PC-3 (cell line): ENCODE measurements around the gene MALRD1. TPM values are rescaled to one million over a fixed set of nuclear protein-coding genes. Genes with fewer than 3 reads are reported as not detected.
A peak's percentile ranks its signal among the peaks of the same experiment; 100 is the strongest.

ENCODE experiments used
- ATAC-seq: fragments of 200-7000 bp; cut with Tn5 transposase; 2 replicates; pipeline ENCODE4 v1.9.1; 2020; ENCODE audit warnings: mild to moderate bottlenecking, moderate library complexity
- BruUV-seq: library from RNA; stranded (reverse); fragments of 400-500 nt; replicated peaks from 2 replicates; lab custom pipeline; 2021; lab: Mats Ljungman, UMichigan
- CTCF ChIA-PET: fragments of 300-600 bp; sonication (Branson Sonifier 250); formaldehyde crosslinking; loops from one replicate; lab custom pipeline; 2022; ENCODE audit warnings: antibody characterized with exemption; lab: Charles Lee
- POLR2A ChIA-PET: fragments of 300-600 bp; sonication (Branson Sonifier 250); formaldehyde crosslinking; loops from one replicate; lab custom pipeline; 2022; ENCODE audit warnings: antibody characterized with exemption; ENCODE audit not compliant: unreplicated experiment; lab: Charles Lee
- DNase-seq: peaks from one replicate; pipeline ENCODE4 v3.0.0-alpha.2; 2015
- H2AFZ ChIP-seq: fragments of 300-600 bp; sonication (generic); 2 replicates; pipeline ENCODE4 v1.6.0; 2016; ENCODE audit warnings: antibody characterized with exemption, low read length
- H3F3A ChIP-seq: fragments of 300-600 bp; sonication (generic); one replicate; pipeline ENCODE4 v1.6.0; 2017; ENCODE audit warnings: antibody characterized with exemption, low read length, control low read depth, mild to moderate bottlenecking; ENCODE audit not compliant: unreplicated experiment
- H3K27ac ChIP-seq: fragments of 300-600 bp; sonication (generic); 2 replicates; pipeline ENCODE4 v1.5.1; 2016; ENCODE audit warnings: mild to moderate bottlenecking, low read length
- H3K27me3 ChIP-seq: fragments of 300-600 bp; sonication (generic); 2 replicates; pipeline ENCODE4 v1.6.1; 2016; ENCODE audit warnings: low read length, mixed read lengths
- H3K36me3 ChIP-seq: fragments of 300-600 bp; sonication (generic); 2 replicates; pipeline ENCODE4 v1.6.1; 2016; ENCODE audit warnings: low read depth, mixed run types, low read length, mixed read lengths
- H3K4me1 ChIP-seq: fragments of 300-600 bp; sonication (generic); 2 replicates; pipeline ENCODE4 v1.5.1; 2016; ENCODE audit warnings: low read length; ENCODE audit not compliant: insufficient read depth
- H3K4me2 ChIP-seq: fragments of 300-600 bp; sonication (generic); 2 replicates; pipeline ENCODE4 v1.6.0; 2016; ENCODE audit warnings: low read length
- H3K4me3 ChIP-seq: fragments of 300-600 bp; sonication (generic); 2 replicates; pipeline ENCODE4 v1.5.1; 2016; ENCODE audit warnings: mild to moderate bottlenecking, low read length, mixed read lengths
- H3K79me2 ChIP-seq: fragments of 300-600 bp; sonication (generic); 2 replicates; pipeline ENCODE4 v1.6.1; 2017; ENCODE audit warnings: low read length, mixed read lengths
- H3K9ac ChIP-seq: fragments of 300-600 bp; sonication (generic); 2 replicates; pipeline ENCODE4 v1.6.0; 2016; ENCODE audit warnings: mild to moderate bottlenecking, low read length
- H3K9me2 ChIP-seq: fragments of 300-600 bp; sonication (generic); replicated peaks from 2 replicates; pipeline ENCODE4 v1.6.1; 2016; ENCODE audit warnings: mixed run types, low read length, mixed read lengths
- H3K9me3 ChIP-seq: fragments of 300-600 bp; sonication (generic); 2 replicates; pipeline ENCODE4 v1.6.1; 2016; ENCODE audit warnings: low read length, mixed read lengths
- H4K20me1 ChIP-seq: fragments of 300-600 bp; sonication (generic); 2 replicates; pipeline ENCODE4 v1.6.1; 2016; ENCODE audit warnings: low read length, mixed read lengths
- CTCF ChIP-seq: fragments of 300-600 bp; sonication (generic); conservative IDR thresholded peaks from 2 replicates; pipeline ENCODE4 v1.5.1; 2017; ENCODE audit warnings: antibody characterized with exemption, low read depth, mild to moderate bottlenecking, low read length
- EZH2 ChIP-seq: fragments of 300-600 bp; sonication (generic); IDR thresholded peaks from one replicate; pipeline ENCODE4 v1.6.1; 2017; ENCODE audit warnings: antibody characterized with exemption, mild to moderate bottlenecking, low read length; ENCODE audit not compliant: unreplicated experiment
- EZH2phosphoT487 ChIP-seq: fragments of 300-600 bp; sonication (generic); IDR thresholded peaks from 2 replicates; pipeline ENCODE4 v1.6.1; 2018; ENCODE audit warnings: mild to moderate bottlenecking, antibody characterized with exemption, low read length, borderline replicate concordance
- intact Hi-C: fragments of 100-400 bp; cut with micrococcal nuclease; formaldehyde crosslinking; loops from 2 replicates; pipeline ENCODE4 v1.9.0; 2023
- total RNA-seq: library from RNA; depleted of rRNA; stranded (reverse); fragments of >200 nt; gene quantifications from 2 replicates; pipeline ENCODE4 v1.2.3, GENCODE V29; 2014

The MALRD1 gene
- total RNA-seq, 1 experiment from 2014 or later, result not detected

- Histone ChIP-seq H3K36me3 (no peaks in the 10 kb centered on the region), H3K9me3 (no peaks in the 10 kb centered on the region), H3K9ac (no peak overlapping the region), H3K4me2 (no peak overlapping the region), H3K4me1 (no peaks in the 10 kb centered on the region), H2AFZ (no peak overlapping the region), H3K9me2 (no peaks in the 10 kb centered on the region), H3F3A (no peaks in the 10 kb centered on the region), H3K27ac (no peak overlapping the region), H3K79me2 (no peaks in the 10 kb centered on the region), H4K20me1 (no peaks in the 10 kb centered on the region), H3K27me3 (no peaks in the 10 kb centered on the region), H3K4me3 (no peak overlapping the region)
- ChIA-PET POLR2A (no interaction called here), CTCF (no interaction called here)
- no TSS peak for BruUV-seq
- peak; percentile 5 for DNase-seq
- intact Hi-C loops, result no loop called here
- no peak for ATAC-seq
- TF ChIP-seq EZH2, result no peak
- TF ChIP-seq EZH2phosphoT487, result no peak
- no peak for TF ChIP-seq CTCF
Observed at GRCh38 chr10:19659920-19660655, 611.5 kb downstream of the MALRD1 start.

- CTCF ChIA-PET, result no interaction called here
Observed at GRCh38 chr10:19663344-19663743, 614.7 kb downstream of the MALRD1 start.

More at GRCh38 chr10:19663344-19663743, 614.7 kb downstream of the MALRD1 start:
- Histone ChIP-seq H3F3A (no peaks in the 10 kb centered on the region), H3K9me3 (no peaks in the 10 kb centered on the region), H3K27ac (no peak overlapping the region), H3K4me2 (no peak overlapping the region), H3K36me3 (no peaks in the 10 kb centered on the region), H2AFZ (no peak overlapping the region), H3K4me1 (no peaks in the 10 kb centered on the region), H4K20me1 (no peaks in the 10 kb centered on the region), H3K9ac (no peak overlapping the region), H3K27me3 (no peaks in the 10 kb centered on the region), H3K4me3 (no peak overlapping the region), H3K9me2 (no peaks in the 10 kb centered on the region), H3K79me2 (no peaks in the 10 kb centered on the region)
- POLR2A ChIA-PET, result no interaction called here
- ATAC-seq, result no peak
- no peak for DNase-seq
- intact Hi-C loops, result no loop called here
- BruUV-seq, result no TSS peak
- TF ChIP-seq EZH2 (no peak), EZH2phosphoT487 (no peak), CTCF (no peak)
